Subcutaneous adipose tissue (tissue), 4 donors: ENCODE results near the gene ENOX1. TPM values are rescaled to one million over a fixed set of nuclear protein-coding genes. Genes with fewer than 3 reads are reported as not detected.

Source experiments
- total RNA-seq, 4 donors: library from RNA; depleted of rRNA; stranded (reverse); fragments of >200 nt; gene quantifications; one replicate each; pipeline ENCODE4 v1.1.0, GENCODE V29; 2016
- TF ChIP-seq, protein P1 (sequence below): fragments of 450-650 bp; IDR thresholded peaks from one replicate; pipeline ENCODE4 v1.5.1; 2016; ENCODE audit warnings: low read depth, mild to moderate bottlenecking, control low read depth, antibody characterized with exemption, moderate library complexity

Gene ENOX1
- total RNA-seq, 4 donors from 2014 or later, result 0.66 to 4.7 (median 2.1) TPM

GRCh38 chr13:43763143-43763759, 23.5 kb downstream of the ENOX1 start:
- TF ChIP-seq, protein P1, sequence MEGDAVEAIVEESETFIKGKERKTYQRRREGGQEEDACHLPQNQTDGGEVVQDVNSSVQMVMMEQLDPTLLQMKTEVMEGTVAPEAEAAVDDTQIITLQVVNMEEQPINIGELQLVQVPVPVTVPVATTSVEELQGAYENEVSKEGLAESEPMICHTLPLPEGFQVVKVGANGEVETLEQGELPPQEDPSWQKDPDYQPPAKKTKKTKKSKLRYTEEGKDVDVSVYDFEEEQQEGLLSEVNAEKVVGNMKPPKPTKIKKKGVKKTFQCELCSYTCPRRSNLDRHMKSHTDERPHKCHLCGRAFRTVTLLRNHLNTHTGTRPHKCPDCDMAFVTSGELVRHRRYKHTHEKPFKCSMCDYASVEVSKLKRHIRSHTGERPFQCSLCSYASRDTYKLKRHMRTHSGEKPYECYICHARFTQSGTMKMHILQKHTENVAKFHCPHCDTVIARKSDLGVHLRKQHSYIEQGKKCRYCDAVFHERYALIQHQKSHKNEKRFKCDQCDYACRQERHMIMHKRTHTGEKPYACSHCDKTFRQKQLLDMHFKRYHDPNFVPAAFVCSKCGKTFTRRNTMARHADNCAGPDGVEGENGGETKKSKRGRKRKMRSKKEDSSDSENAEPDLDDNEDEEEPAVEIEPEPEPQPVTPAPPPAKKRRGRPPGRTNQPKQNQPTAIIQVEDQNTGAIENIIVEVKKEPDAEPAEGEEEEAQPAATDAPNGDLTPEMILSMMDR, result no peak

DNA sequence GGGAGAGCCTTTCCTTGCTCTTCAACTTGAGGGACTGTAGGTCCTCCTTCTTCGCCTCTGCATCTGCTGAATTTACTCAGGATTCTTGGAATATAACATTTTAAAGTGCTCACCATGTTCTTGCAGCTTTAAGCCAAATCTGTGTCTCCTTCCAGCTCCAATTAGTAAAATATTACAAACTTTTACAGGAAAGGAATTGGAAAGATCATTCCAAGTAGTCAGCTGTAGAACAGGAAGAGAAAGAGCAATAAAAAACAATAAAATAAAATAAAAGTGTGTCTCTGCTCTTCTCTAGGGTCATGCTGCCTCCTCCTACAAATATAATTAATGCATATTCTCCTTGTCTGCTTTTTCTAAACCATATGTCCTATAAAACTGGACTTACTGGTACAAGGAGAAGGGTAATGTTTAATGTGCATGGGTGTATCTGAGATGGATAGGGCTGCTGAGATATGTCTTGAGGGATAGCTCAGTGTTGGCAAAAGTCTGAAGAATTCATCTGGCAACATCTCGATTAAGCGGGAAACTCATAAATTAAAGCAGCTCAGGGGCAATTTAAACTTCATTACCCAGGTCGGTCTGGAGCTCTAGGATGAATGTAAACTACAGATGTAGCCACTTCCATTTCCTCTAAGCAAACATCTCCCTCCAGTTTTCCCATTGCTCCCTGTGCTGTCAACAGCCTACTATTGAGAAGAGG, 25.0 kb downstream of the ENOX1 start:
- TF ChIP-seq, protein P1, result no peak

- TF ChIP-seq, protein P1, result no peak
Observed at GRCh38 chr13:43760257-43760656, 26.5 kb downstream of the ENOX1 start.

DNA sequence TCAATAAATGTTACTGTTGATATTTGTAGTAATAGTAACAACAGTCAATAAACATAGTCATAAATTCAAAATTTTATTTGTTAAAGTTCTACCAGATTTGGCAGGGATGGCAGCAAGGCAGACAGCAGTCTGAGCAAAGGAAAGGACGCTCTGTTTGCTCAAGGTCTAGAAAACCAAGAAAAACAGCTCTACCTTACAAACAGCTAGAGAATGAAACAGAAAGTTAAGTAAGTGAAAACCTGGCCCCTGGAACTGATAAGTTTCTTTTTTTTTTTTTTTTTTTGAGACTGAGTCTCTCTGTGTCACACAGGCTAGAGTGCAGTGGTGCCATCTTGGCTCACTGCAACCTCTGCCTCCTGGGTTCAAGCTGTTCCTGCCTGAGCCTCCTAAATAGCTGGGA, 27.9 kb downstream of the ENOX1 start:
- TF ChIP-seq, protein P1, result no peak

DNA sequence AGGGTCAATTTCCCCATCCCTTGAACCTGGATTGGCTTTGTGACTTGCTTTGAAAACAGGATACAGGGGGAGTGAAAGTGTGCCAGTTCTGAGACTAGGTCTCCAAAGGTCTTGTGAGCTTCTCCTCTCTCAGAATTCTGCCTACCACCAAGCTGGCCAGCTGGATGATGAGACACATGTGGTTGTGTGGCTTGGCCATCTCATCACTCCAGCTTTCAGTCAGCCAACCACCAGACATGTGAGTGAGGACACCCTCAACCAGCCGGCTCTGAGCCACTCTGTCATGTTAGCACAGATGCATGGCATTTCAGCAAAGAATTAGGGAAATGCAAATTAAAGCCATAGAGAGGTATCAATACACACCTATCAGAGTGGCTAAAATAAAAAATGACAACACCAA, 29.5 kb downstream of the ENOX1 start:
- TF ChIP-seq, protein P1, result no peak

DNA sequence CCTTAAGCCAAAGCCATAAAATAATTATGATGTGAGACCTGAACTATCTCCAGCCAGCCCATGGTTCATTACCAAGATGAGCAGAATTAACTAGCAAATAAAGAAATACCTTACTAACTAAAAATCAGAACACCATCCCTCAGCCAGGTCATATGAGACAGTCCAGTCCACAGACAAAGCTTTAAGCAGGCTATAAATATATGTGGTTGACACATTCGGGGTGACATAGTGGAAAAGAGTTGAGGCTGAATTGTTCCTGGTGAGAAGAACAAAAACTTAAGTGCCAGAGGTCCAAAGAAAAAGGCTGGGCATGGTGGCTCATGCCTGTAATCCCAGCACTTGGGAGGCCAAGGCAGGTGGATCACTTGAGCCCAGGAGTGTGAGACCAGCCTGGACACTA, 30.9 kb downstream of the ENOX1 start:
- TF ChIP-seq, protein P1, result no peak

- TF ChIP-seq, protein P1, result no peak
Observed at GRCh38 chr13:43751624-43752023, 35.1 kb downstream of the ENOX1 start.
